ENCODE data around the gene ANO3.

The ANO3 gene

GRCh38 chr11:26331911-26332571 is at the start of gene ANO3:
Gene ANO3, plus strand, starts transcription at chr11:26332130. Its CDS starts 146 bp downstream, at chr11:26332276.
- H3K79me2 ChIP-seq (ENCODE audit: insufficient read depth, low read length): no peaks in the 10 kb centered on the region
- H4K20me1 ChIP-seq (ENCODE audit: insufficient read depth, low read length, poor library complexity, severe bottlenecking): no peaks in the 10 kb centered on the region
- no peak within 1 kb of the TSS for H3K4me2 ChIP-seq (ENCODE audit: low read depth, low read length, poor library complexity, severe bottlenecking)
- H3K9ac ChIP-seq (ENCODE audit: low read depth, low read length, poor library complexity, severe bottlenecking): no peak within 1 kb of the TSS
- H3K36me3 ChIP-seq (ENCODE audit: insufficient read depth, low read length): no peaks in the 10 kb centered on the region
- no peaks in the 10 kb centered on the region for H3K9me2 ChIP-seq (replicated peaks; ENCODE audit: low read depth, low read length)
- H3K4me3 ChIP-seq (ENCODE audit: low read length, poor library complexity, severe bottlenecking): no peak within 1 kb of the TSS
- no peak within 1 kb of the TSS for H2AFZ ChIP-seq (ENCODE audit: low read length)
- H3K9me3 ChIP-seq (ENCODE audit: insufficient read depth, low read depth, low read length): no peaks in the 10 kb centered on the region
- no peaks in the 10 kb centered on the region for H3K4me1 ChIP-seq (ENCODE audit: insufficient read depth, low read length, poor library complexity, severe bottlenecking)
- no peaks in the 10 kb centered on the region for H3F3A ChIP-seq (ENCODE audit: low read depth)
- TF ChIP-seq, protein P1, sequence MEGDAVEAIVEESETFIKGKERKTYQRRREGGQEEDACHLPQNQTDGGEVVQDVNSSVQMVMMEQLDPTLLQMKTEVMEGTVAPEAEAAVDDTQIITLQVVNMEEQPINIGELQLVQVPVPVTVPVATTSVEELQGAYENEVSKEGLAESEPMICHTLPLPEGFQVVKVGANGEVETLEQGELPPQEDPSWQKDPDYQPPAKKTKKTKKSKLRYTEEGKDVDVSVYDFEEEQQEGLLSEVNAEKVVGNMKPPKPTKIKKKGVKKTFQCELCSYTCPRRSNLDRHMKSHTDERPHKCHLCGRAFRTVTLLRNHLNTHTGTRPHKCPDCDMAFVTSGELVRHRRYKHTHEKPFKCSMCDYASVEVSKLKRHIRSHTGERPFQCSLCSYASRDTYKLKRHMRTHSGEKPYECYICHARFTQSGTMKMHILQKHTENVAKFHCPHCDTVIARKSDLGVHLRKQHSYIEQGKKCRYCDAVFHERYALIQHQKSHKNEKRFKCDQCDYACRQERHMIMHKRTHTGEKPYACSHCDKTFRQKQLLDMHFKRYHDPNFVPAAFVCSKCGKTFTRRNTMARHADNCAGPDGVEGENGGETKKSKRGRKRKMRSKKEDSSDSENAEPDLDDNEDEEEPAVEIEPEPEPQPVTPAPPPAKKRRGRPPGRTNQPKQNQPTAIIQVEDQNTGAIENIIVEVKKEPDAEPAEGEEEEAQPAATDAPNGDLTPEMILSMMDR (conservative IDR thresholded peaks at IDR 0.05; ENCODE audit: low read length): no peak
- no peak for TF ChIP-seq EZH2phosphoT487 (IDR thresholded peaks at IDR 0.05; ENCODE audit: borderline replicate concordance)
- H3K27me3 ChIP-seq (ENCODE audit: insufficient read depth, low read length, poor library complexity, severe bottlenecking): no peaks in the 10 kb centered on the region

DNA sequence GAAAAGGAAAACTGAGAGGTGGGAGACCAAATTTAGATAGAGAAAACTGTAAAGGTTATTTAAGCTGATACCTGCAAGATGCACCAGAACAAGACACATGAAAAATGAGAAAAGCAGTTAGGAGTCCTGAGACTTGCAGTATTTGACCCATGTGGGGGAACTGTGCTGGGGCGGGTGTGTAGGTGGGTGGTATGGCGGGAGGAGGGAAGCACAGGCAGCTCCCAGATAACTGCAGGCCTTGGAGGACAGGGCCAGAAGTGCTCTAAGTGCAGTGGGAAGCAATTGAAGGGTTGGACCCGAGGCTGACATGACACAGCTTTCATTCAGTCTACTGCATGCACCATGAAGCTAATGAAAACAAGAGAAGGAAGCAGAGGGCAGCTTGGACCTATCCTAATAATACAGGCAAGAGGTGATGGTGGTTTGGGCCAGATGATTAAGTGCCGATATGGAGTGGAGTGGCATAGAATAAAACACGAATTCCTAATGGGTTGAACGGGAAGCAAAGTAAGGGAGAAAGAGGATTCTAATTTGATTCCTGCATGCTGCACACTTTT is 48.0 kb upstream of the ANO3 start:
- Histone ChIP-seq H3K4me3 (ENCODE audit: low read length, poor library complexity, severe bottlenecking) (peak overlapping the region; percentile 70), H3K9me3 (ENCODE audit: insufficient read depth, low read depth, low read length) (no peaks in the 10 kb centered on the region), H2AFZ (ENCODE audit: low read length) (peak overlapping the region; percentile 92), H3K9me2 (replicated peaks; ENCODE audit: low read depth, low read length) (no peaks in the 10 kb centered on the region), H3K79me2 (ENCODE audit: insufficient read depth, low read length) (no peaks in the 10 kb centered on the region), H3K4me1 (ENCODE audit: insufficient read depth, low read length, poor library complexity, severe bottlenecking) (no peaks in the 10 kb centered on the region), H3K4me2 (ENCODE audit: low read depth, low read length, poor library complexity, severe bottlenecking) (peak overlapping the region; percentile 52), H3K36me3 (ENCODE audit: insufficient read depth, low read length) (no peaks in the 10 kb centered on the region), H3F3A (ENCODE audit: low read depth) (no peaks in the 10 kb centered on the region), H3K9ac (ENCODE audit: low read depth, low read length, poor library complexity, severe bottlenecking) (no peak overlapping the region), H3K27me3 (ENCODE audit: insufficient read depth, low read length, poor library complexity, severe bottlenecking) (no peaks in the 10 kb centered on the region), H4K20me1 (ENCODE audit: insufficient read depth, low read length, poor library complexity, severe bottlenecking) (no peaks in the 10 kb centered on the region)
- TF ChIP-seq, protein P1 (conservative IDR thresholded peaks at IDR 0.05; ENCODE audit: low read length): no peak
- no peak for TF ChIP-seq EZH2phosphoT487 (IDR thresholded peaks at IDR 0.05; ENCODE audit: borderline replicate concordance)

GRCh38 chr11:26285608-26286007 is 46.3 kb upstream of the ANO3 start:
- no peaks in the 10 kb centered on the region for H3K27me3 ChIP-seq (ENCODE audit: insufficient read depth, low read length, poor library complexity, severe bottlenecking)
- H3K4me2 ChIP-seq (ENCODE audit: low read depth, low read length, poor library complexity, severe bottlenecking): no peak overlapping the region
- 0 out of 2 replicates have a peak overlapping the region, but pooled peaks have one; percentile 5 for H2AFZ ChIP-seq (ENCODE audit: low read length)
- no peak for TF ChIP-seq EZH2phosphoT487 (IDR thresholded peaks at IDR 0.05; ENCODE audit: borderline replicate concordance)
- TF ChIP-seq, protein P1 (conservative IDR thresholded peaks at IDR 0.05; ENCODE audit: low read length): no peak
- H3K79me2 ChIP-seq (ENCODE audit: insufficient read depth, low read length): no peaks in the 10 kb centered on the region
- H3K9me3 ChIP-seq (ENCODE audit: insufficient read depth, low read depth, low read length): no peaks in the 10 kb centered on the region
- no peaks in the 10 kb centered on the region for H3K9me2 ChIP-seq (replicated peaks; ENCODE audit: low read depth, low read length)
- no peaks in the 10 kb centered on the region for H4K20me1 ChIP-seq (ENCODE audit: insufficient read depth, low read length, poor library complexity, severe bottlenecking)
- H3K4me1 ChIP-seq (ENCODE audit: insufficient read depth, low read length, poor library complexity, severe bottlenecking): no peaks in the 10 kb centered on the region
- no peak overlapping the region for H3K9ac ChIP-seq (ENCODE audit: low read depth, low read length, poor library complexity, severe bottlenecking)
- H3K4me3 ChIP-seq (ENCODE audit: low read length, poor library complexity, severe bottlenecking): no peak overlapping the region
- H3F3A ChIP-seq (ENCODE audit: low read depth): no peaks in the 10 kb centered on the region
- H3K36me3 ChIP-seq (ENCODE audit: insufficient read depth, low read length): no peaks in the 10 kb centered on the region
